HepG2 (cell line): ENCODE measurements around the gene PCED1B. TPM values are rescaled to one million over a fixed set of nuclear protein-coding genes. Genes with fewer than 3 reads are reported as not detected.

ENCODE experiments used
- CREB1 ChIP-seq, 2 experiments: fragments of 450-650 bp in 1 of 2; IDR thresholded peaks; 2 replicates each; pipeline ENCODE4 v1.6.1; 2016 to 2017; ENCODE audit warnings: control low read depth in 1 of 2, mild to moderate bottlenecking in 1 of 2, missing compliant biosample characterization in 1 of 2, missing genetic modification characterization in 1 of 2
- FLYWCH1 ChIP-seq: sonication (generic); formaldehyde crosslinking; IDR thresholded peaks from 2 replicates; pipeline ENCODE4 v1.8.1; 2023; ENCODE audit warnings: mild to moderate bottlenecking, missing genetic modification reagents
- HDAC2 ChIP-seq: sonication (generic); formaldehyde crosslinking; IDR thresholded peaks from 2 replicates; pipeline ENCODE4 v1.4.0; 2020; ENCODE audit warnings: missing genetic modification reagents
- NFKB2 ChIP-seq: sonication (generic); formaldehyde crosslinking; IDR thresholded peaks from 2 replicates; pipeline ENCODE4 v1.4.0; 2020; ENCODE audit warnings: missing genetic modification reagents, borderline replicate concordance
- NR0B2 ChIP-seq: sonication (generic); formaldehyde crosslinking; IDR thresholded peaks from 2 replicates; pipeline ENCODE4 v1.4.0; 2020; ENCODE audit warnings: mild to moderate bottlenecking, missing genetic modification reagents
- RARA ChIP-seq: IDR thresholded peaks from 2 replicates; pipeline ENCODE4 v1.6.1; 2016; ENCODE audit warnings: missing genetic modification reagents, missing compliant biosample characterization
- WIZ ChIP-seq: sonication (generic); formaldehyde crosslinking; IDR thresholded peaks from 2 replicates; pipeline ENCODE4 v1.5.1; 2020; ENCODE audit warnings: mild to moderate bottlenecking, missing genetic modification reagents
- ZBTB14 ChIP-seq: sonication (generic); formaldehyde crosslinking; IDR thresholded peaks from 2 replicates; pipeline ENCODE4 v1.4.0; 2020; ENCODE audit warnings: missing genetic modification reagents
- ZBTB40 ChIP-seq, 2 experiments: fragments of 450-650 bp in 1 of 2; sonication (generic) in 1 of 2; formaldehyde crosslinking in 1 of 2; IDR thresholded peaks; 2 replicates each; pipeline versions ENCODE4 v1.6.1 to v1.8.0; 2016 to 2022; ENCODE audit warnings: antibody characterized with exemption in 1 of 2, mild to moderate bottlenecking in 1 of 2, missing genetic modification reagents in 1 of 2
- ZBTB8A ChIP-seq: sonication (generic); formaldehyde crosslinking; IDR thresholded peaks from 2 replicates; pipeline ENCODE4 v1.4.0; 2020; ENCODE audit warnings: mild to moderate bottlenecking, low read depth, missing genetic modification reagents, borderline replicate concordance
- ZFX ChIP-seq: sonication (generic); formaldehyde crosslinking; IDR thresholded peaks from 2 replicates; pipeline ENCODE4 v1.4.0; 2020; ENCODE audit warnings: mild to moderate bottlenecking, low read depth, missing genetic modification reagents, moderate library complexity
- ZNF121 ChIP-seq: sonication (generic); formaldehyde crosslinking; IDR thresholded peaks from 2 replicates; pipeline ENCODE4 v1.5.0; 2020; ENCODE audit warnings: mild to moderate bottlenecking, missing genetic modification reagents
- ZNF138 ChIP-seq: sonication (generic); formaldehyde crosslinking; IDR thresholded peaks from 2 replicates; pipeline ENCODE4 v1.5.0; 2020; ENCODE audit warnings: mild to moderate bottlenecking, low read depth, missing genetic modification reagents
- ZNF281 ChIP-seq: sonication (generic); formaldehyde crosslinking; IDR thresholded peaks from 2 replicates; pipeline ENCODE4 v1.4.0; 2020; ENCODE audit warnings: missing genetic modification reagents, borderline replicate concordance
- polyA plus RNA-seq, 8 experiments: library from polyadenylated mRNA; depleted of rRNA in 3 of 8; stranded (reverse) in 7 of 8; unstranded in 1 of 8; fragments of >200 nt; fragmentation: Illumina TruSeq in 4 of 8; extraction: Trizol in 4 of 8; gene quantifications; 2 replicates each; pipeline versions ENCODE4 v1.2.1 to v1.2.3, GENCODE V29; 2011 to 2016; ENCODE audit warnings: low read depth in 4 of 8, missing spikeins in 1 of 8, mixed read lengths in 1 of 8; ENCODE audit not compliant: insufficient read depth in 1 of 8
- total RNA-seq, 5 experiments: library from RNA; depleted of rRNA; stranded (reverse); fragments of >200 nt; fragmentation: Illumina TruSeq; extraction: Trizol; gene quantifications; 2 replicates each; pipeline ENCODE4 v1.2.3, GENCODE V29; 2016; ENCODE audit warnings: low read depth in 1 of 5

The PCED1B gene
- total and polyA plus RNA-seq, 2 of the 13 experiments (the other 11 are each of a cell fraction or from before 2014, with no cell fraction given), result 0.11 to 0.37 TPM

DNA sequence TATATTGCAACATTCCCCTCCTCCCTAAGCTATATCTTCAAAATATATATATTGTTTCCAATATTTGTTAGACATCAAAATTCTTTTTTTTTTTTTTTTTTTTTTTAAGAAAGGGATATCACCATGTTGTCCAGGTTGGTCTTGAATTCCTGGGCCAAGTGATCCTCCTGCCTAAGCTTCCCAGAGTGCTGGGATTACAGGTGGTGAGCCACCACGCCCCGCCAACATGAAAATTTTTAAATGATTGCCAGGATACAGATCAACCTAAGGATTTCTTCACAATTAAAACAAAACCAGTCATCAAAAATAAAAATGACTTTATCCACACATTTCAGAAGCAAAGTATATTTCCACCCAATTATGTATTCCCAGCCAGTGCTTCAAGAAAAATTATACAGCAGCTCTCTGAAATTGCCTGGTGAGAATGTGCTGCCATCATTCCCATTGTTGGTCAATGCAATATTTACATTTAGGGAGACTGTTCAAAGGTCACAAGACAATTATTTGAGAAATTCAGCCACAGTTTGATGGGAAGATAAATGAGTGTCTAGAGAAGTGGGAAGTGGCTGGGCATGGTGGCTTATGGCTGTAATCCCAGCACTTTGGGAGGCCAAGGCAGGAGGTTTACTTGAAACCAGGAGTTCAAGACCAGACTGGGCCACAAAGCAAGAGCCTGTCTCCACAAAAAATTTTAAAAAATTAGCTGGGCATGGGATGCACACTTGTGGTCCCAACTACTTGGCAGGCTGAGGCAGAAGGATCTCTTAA is 142.0 kb downstream of the PCED1B start (continued):
- TF ChIP-seq RARA (peak; percentile 50), NR0B2 (no peak), ZNF121 (CRISPR knock-in tag) (no peak), WIZ (CRISPR knock-in tag) (no peak), ZBTB8A (CRISPR knock-in tag) (no peak), ZBTB14 (no peak), ZFX (CRISPR knock-in tag) (no peak), CREB1 (IDR thresholded peaks at IDR 0.05) (no peak), CREB1 (CRISPR knock-in tag; IDR thresholded peaks at IDR 0.05) (no peak), ZBTB40 (IDR thresholded peaks at IDR 0.05) (no peak), ZBTB40 (CRISPR knock-in tag; IDR thresholded peaks at IDR 0.05) (no peak), HDAC2 (CRISPR knock-in tag) (peak; percentile 83), ZNF281 (CRISPR knock-in tag) (no peak), FLYWCH1 (CRISPR knock-in tag) (no peak), ZNF138 (CRISPR knock-in tag) (no peak), NFKB2 (CRISPR knock-in tag) (no peak)
